HepG2 (cell line): Measurements from ENCODE around the gene TBX3.

ENCODE experiments used
- CENPX ChIP-seq: sonication (generic); formaldehyde crosslinking; IDR thresholded peaks from 2 replicates; pipeline ENCODE4 v1.9.0; 2021; ENCODE audit warnings: mild to moderate bottlenecking, missing genetic modification reagents, moderate library complexity
- CTCF ChIP-seq: sonication (generic); formaldehyde crosslinking; IDR thresholded peaks from 2 replicates; pipeline ENCODE4 v1.5.0; 2020; ENCODE audit warnings: mild to moderate bottlenecking, missing genetic modification reagents, moderate library complexity
- EZH2 ChIP-seq: conservative IDR thresholded peaks from 2 replicates; pipeline ENCODE4 v1.6.1; 2012; ENCODE audit warnings: mild to moderate bottlenecking, low read depth, low read length, moderate library complexity
- MEF2D ChIP-seq: sonication (generic); formaldehyde crosslinking; IDR thresholded peaks from 2 replicates; pipeline ENCODE4 v1.5.1; 2020; ENCODE audit warnings: mild to moderate bottlenecking, missing genetic modification reagents
- POLR2AphosphoS5 ChIP-seq: IDR thresholded peaks from 2 replicates; pipeline ENCODE4 v1.6.1; 2012; ENCODE audit warnings: low read depth, low read length
- SP1 ChIP-seq, 2 experiments: fragments of 450-650 bp in 1 of 2; sonication (generic) in 1 of 2; formaldehyde crosslinking in 1 of 2; IDR thresholded peaks; 2 replicates each; pipeline versions ENCODE4 v1.4.0 to v1.6.1; 2016 to 2020; ENCODE audit warnings: missing genetic modification reagents in 1 of 2
- ZNF572 ChIP-seq: sonication (generic); formaldehyde crosslinking; IDR thresholded peaks from 2 replicates; pipeline ENCODE4 v1.5.1; 2020; ENCODE audit warnings: mild to moderate bottlenecking, missing genetic modification reagents

- TF ChIP-seq MEF2D (CRISPR knock-in tag): no peak
- TF ChIP-seq EZH2: no peak
- TF ChIP-seq CENPX (CRISPR knock-in tag): no peak
- TF ChIP-seq CTCF (CRISPR knock-in tag): no peak
- TF ChIP-seq ZNF572 (CRISPR knock-in tag): no peak
- TF ChIP-seq POLR2AphosphoS5: no peak
- no peak for TF ChIP-seq SP1 (IDR thresholded peaks at IDR 0.05)
- TF ChIP-seq SP1 (CRISPR knock-in tag; IDR thresholded peaks at IDR 0.05): no peak
Measured at GRCh38 chr12:114726092-114726710, 42.2 kb upstream of the TBX3 start.
